HepG2 (cell line): Measurements from ENCODE around the gene FOXN3.

Experiments
- NCOA5 ChIP-seq: sonication (generic); formaldehyde crosslinking; IDR thresholded peaks from 2 replicates; pipeline ENCODE4 v1.4.0; 2020; ENCODE audit warnings: missing genetic modification reagents
- POLR2A ChIP-seq, 2 experiments: IDR thresholded peaks; 2 replicates each; pipeline ENCODE4 v1.6.1; 2011; ENCODE audit warnings: low read depth in 2 of 2, low read length in 2 of 2, mild to moderate bottlenecking in 1 of 2, moderate library complexity in 1 of 2; ENCODE audit not compliant: insufficient read depth in 1 of 2

DNA sequence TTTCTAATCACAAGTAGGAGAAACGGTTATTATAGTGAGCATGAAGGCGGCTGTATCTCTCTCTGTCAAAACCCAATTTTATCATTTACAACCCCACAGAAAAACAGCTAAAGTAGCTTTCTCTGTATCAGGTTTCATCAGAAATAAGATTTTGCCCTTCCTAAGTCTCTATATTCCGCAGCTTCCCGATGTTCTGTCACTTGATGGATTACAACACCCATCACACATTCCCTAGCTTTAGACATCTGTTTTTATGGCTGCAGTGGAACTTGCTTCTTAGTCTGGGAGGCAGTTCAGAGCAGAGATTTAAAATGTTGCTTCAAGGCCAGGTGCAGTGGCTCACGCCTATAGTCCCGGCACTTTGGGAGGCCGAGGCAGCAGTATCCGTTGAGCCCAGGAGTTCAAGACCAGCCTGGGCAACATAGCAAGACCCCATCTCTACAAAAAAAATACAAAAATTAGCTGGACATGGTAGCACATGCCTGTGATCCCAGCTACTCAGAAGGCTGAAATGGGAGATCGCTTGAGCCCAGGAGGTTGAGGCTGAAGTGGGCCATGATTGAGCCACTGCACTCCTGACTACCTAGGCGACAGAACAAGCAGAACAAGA is 27.6 kb upstream of the FOXN3 start:
- TF ChIP-seq NCOA5 (no peak), POLR2A (IDR thresholded peaks at IDR 0.05; ENCODE audit: insufficient read depth in 1 of 2, low read depth in 2 of 2, low read length in 2 of 2) (no peak)
